HG03064 (cell line): Measurements from ENCODE around the gene CCDC24.

Experiments
- ATAC-seq: cut with Tn5 transposase; IDR thresholded peaks from one replicate; pipeline ENCODE4 v1.9.1; 2021; ENCODE audit warnings: low read depth; ENCODE audit not compliant: unreplicated experiment

CCDC24 gene

GRCh38 chr1:44036409-44037139 lies 45.2 kb downstream of the CCDC24 start:
- no peak for ATAC-seq

GRCh38 chr1:44037154-44037553 lies 45.8 kb downstream of the CCDC24 start:
- no peak for ATAC-seq

GRCh38 chr1:44038876-44039657 lies 47.7 kb downstream of the CCDC24 start:
- no peak for ATAC-seq

- ATAC-seq = no peak
Measured at GRCh38 chr1:44040418-44040817, 49.0 kb downstream of the CCDC24 start.

GRCh38 chr1:44040846-44041245 lies 49.4 kb downstream of the CCDC24 start:
- ATAC-seq = no peak

GRCh38 chr1:44043176-44044070 lies 52.0 kb downstream of the CCDC24 start:
- no peak for ATAC-seq

- ATAC-seq = no peak
Measured at GRCh38 chr1:44044071-44044801, 52.8 kb downstream of the CCDC24 start.

GRCh38 chr1:44045064-44045463 lies 53.7 kb downstream of the CCDC24 start:
- no peak for ATAC-seq
